Fibroblast of lung (primary cell): ENCODE measurements around the gene SUSD5. TPM values are rescaled to one million over a fixed set of nuclear protein-coding genes. Genes with fewer than 3 reads are reported as not detected.
"Not testable (repeated sequence)": the region's sequence is repeated elsewhere in the genome, so short reads cannot be mapped to it uniquely, and the experiment has no call there.

Source experiments
- DNase-seq, 2 donors: peaks; one replicate each; pipeline versions ENCODE4 v3.0.0 to v3.0.0-alpha.2; 2010; ENCODE audit warnings: low read depth in 2 of 2
- H2AFZ ChIP-seq: 2 replicates; pipeline ENCODE4 v1.5.1; 2012; ENCODE audit warnings: low read length, control low read depth, inconsistent platforms
- H3K27ac ChIP-seq: 2 replicates; pipeline ENCODE4 v1.5.1; 2011; ENCODE audit warnings: low read length, control low read depth; ENCODE audit not compliant: insufficient read depth
- H3K27me3 ChIP-seq: 2 replicates; pipeline ENCODE4 v1.5.1; 2011; ENCODE audit warnings: mild to moderate bottlenecking, low read length; ENCODE audit not compliant: control insufficient read depth, insufficient read depth
- H3K36me3 ChIP-seq: 2 replicates; pipeline ENCODE4 v1.5.1; 2011; ENCODE audit warnings: low read length; ENCODE audit not compliant: control insufficient read depth, insufficient read depth
- H3K4me1 ChIP-seq: 2 replicates; pipeline ENCODE4 v1.5.1; 2011; ENCODE audit warnings: low read length; ENCODE audit not compliant: control insufficient read depth, insufficient read depth; ENCODE audit errors: extremely low read depth
- H3K4me2 ChIP-seq: 2 replicates; pipeline ENCODE4 v1.5.1; 2011; ENCODE audit warnings: low read length, control low read depth; ENCODE audit not compliant: insufficient read depth; ENCODE audit errors: extremely low read depth
- H3K4me3 ChIP-seq, 4 experiments: fragments of 200-600 bp in 1 of 4; sonication (generic) in 1 of 4; replicated peaks in 1 of 4; 2 replicates each; pipeline ENCODE4 v1.5.1; 2011 to 2016; ENCODE audit warnings: low read length in 4 of 4, low read depth in 3 of 4, mild to moderate bottlenecking in 3 of 4, control low read depth in 2 of 4, inconsistent platforms in 1 of 4, mixed read lengths in 1 of 4; ENCODE audit not compliant: insufficient read depth in 1 of 4; ENCODE audit errors: control extremely low read depth in 1 of 4
- H3K79me2 ChIP-seq: 2 replicates; pipeline ENCODE4 v1.5.1; 2012; ENCODE audit warnings: mild to moderate bottlenecking, low read length, inconsistent platforms; ENCODE audit not compliant: control insufficient read depth, insufficient read depth
- H3K9ac ChIP-seq: 2 replicates; pipeline ENCODE4 v1.5.1; 2011; ENCODE audit warnings: mild to moderate bottlenecking, low read length, control low read depth; ENCODE audit not compliant: insufficient read depth
- H3K9me3 ChIP-seq: 2 replicates; pipeline ENCODE4 v1.5.1; 2012; ENCODE audit warnings: low read depth, low read length; ENCODE audit not compliant: control insufficient read depth, insufficient read depth
- H4K20me1 ChIP-seq: 2 replicates; pipeline ENCODE4 v1.5.1; 2011; ENCODE audit warnings: low read length; ENCODE audit not compliant: control insufficient read depth, insufficient read depth; ENCODE audit errors: extremely low read depth
- EZH2 ChIP-seq: IDR thresholded peaks from 2 replicates; pipeline ENCODE4 v1.5.1; 2012; ENCODE audit warnings: low read length, control low read depth, mild to moderate bottlenecking; ENCODE audit errors: missing control alignments
- polyA plus RNA-seq, 2 donors: library from polyadenylated mRNA; depleted of rRNA in 1 of 2; stranded (reverse) in 1 of 2; unstranded in 1 of 2; fragments of >200 nt; gene quantifications; 2 replicates each; pipeline ENCODE4 v1.2.1, GENCODE V29; 2011 to 2012; ENCODE audit warnings: missing spikeins in 1 of 2
- total RNA-seq: library from RNA; depleted of rRNA; stranded (reverse); fragments of >200 nt; gene quantifications from 2 replicates; pipeline ENCODE4 v1.2.1, GENCODE V29; 2014
- TF ChIP-seq, protein P1 (sequence below), 2 donors: IDR thresholded peaks in 1 of 2; conservative IDR thresholded peaks in 1 of 2; 1 replicate in 1 of 2; 2 replicates in 1 of 2; pipeline ENCODE4 v1.5.1; 2011 to 2012; ENCODE audit warnings: low read length in 2 of 2, control low read depth in 1 of 2, inconsistent platforms in 1 of 2, low read depth in 1 of 2, mild to moderate bottlenecking in 1 of 2

SUSD5 gene
- total and polyA plus RNA-seq, 2 donors (not counting 1 experiment from before 2014, with no cell fraction given), result 0.75 to 2.3 TPM

GRCh38 chr3:33114622-33115023, 104.0 kb downstream of the SUSD5 start:
- Histone ChIP-seq H3K27ac (peak overlapping the region; percentile 62), H4K20me1 (no peaks in the 10 kb centered on the region), H3K9ac (no peak overlapping the region), H3K4me2 (peak overlapping the region; percentile 69), H3K4me3 (peak overlapping the region; percentile 49 to 84 (median 74)), H3K36me3 (no peaks in the 10 kb centered on the region), H3K27me3 (no peaks in the 10 kb centered on the region), H2AFZ (peak overlapping the region; percentile 37), H3K79me2 (peaks cover 15% of the 10 kb centered on the region), H3K9me3 (no peaks in the 10 kb centered on the region), H3K4me1 (no peaks in the 10 kb centered on the region)
- DNase-seq, result no peak
- TF ChIP-seq EZH2, result no peak
- TF ChIP-seq, protein P1, sequence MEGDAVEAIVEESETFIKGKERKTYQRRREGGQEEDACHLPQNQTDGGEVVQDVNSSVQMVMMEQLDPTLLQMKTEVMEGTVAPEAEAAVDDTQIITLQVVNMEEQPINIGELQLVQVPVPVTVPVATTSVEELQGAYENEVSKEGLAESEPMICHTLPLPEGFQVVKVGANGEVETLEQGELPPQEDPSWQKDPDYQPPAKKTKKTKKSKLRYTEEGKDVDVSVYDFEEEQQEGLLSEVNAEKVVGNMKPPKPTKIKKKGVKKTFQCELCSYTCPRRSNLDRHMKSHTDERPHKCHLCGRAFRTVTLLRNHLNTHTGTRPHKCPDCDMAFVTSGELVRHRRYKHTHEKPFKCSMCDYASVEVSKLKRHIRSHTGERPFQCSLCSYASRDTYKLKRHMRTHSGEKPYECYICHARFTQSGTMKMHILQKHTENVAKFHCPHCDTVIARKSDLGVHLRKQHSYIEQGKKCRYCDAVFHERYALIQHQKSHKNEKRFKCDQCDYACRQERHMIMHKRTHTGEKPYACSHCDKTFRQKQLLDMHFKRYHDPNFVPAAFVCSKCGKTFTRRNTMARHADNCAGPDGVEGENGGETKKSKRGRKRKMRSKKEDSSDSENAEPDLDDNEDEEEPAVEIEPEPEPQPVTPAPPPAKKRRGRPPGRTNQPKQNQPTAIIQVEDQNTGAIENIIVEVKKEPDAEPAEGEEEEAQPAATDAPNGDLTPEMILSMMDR (conservative IDR thresholded peaks at IDR 0.05 in 1 of 2, IDR thresholded peaks at IDR 0.05 in 1 of 2; ENCODE audit: low read depth in 1 of 2, low read length in 2 of 2), result no peak

DNA sequence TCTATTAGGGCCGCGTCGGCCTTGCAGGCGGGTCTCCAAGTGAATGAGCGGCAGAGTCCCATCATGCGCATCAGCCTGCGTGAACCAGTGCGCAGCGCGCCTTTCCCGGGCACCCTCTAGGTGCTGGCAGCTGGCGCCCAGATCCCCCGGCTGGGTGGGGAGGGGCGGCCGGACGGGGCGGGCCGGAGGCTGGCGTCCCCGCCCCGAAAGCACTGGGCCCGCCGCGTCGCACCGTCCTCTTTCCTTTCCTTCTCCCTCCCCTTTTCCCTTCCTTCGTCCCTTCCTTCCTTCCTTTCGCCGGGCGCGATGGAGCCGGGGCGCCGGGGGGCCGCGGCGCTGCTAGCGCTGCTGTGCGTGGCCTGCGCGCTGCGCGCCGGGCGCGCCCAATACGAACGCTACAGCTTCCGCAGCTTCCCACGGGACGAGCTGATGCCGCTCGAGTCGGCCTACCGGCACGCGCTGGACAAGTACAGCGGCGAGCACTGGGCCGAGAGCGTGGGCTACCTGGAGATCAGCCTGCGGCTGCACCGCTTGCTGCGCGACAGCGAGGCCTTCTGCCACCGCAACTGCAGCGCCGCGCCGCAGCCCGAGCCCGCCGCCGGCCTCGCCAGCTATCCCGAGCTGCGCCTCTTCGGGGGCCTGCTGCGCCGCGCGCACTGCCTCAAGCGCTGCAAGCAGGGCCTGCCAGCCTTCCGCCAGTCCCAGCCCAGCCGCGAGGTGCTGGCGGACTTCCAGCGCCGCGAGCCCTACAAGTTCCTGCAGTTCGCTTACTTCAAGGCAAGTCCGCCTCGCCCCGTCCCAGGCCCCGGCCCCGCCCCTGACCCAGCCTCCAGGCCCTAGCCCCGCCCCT, 104.6 kb downstream of the SUSD5 start, which contains the start of gene CRTAP:
TSS of gene CRTAP (plus strand) at position 243 of the 850 bp plus-strand sequence. CDS start at position 307, 64 bp downstream.
- H3K4me1 ChIP-seq, result no peaks in the 10 kb centered on the region
- H3K4me2 ChIP-seq, result peak within 1 kb of the TSS; percentile 94
- H3K9ac ChIP-seq, result peak within 1 kb of the TSS; percentile 66
- H3K9me3 ChIP-seq, result no peaks in the 10 kb centered on the region
- no peaks in the 10 kb centered on the region for H3K36me3 ChIP-seq
- H3K79me2 ChIP-seq, result peaks cover 15% of the 10 kb centered on the region
- H3K27me3 ChIP-seq, result no peaks in the 10 kb centered on the region
- peak within 1 kb of the TSS; percentile 91 for H2AFZ ChIP-seq
- peak within 1 kb of the TSS; percentile 73 to 84 (median 76) for H3K4me3 ChIP-seq
- H3K27ac ChIP-seq, result peak within 1 kb of the TSS; percentile 73
- H4K20me1 ChIP-seq, result no peaks in the 10 kb centered on the region
- no peak for TF ChIP-seq EZH2
- TF ChIP-seq, protein P1 (conservative IDR thresholded peaks at IDR 0.05 in 1 of 2, IDR thresholded peaks at IDR 0.05 in 1 of 2; ENCODE audit: low read depth in 1 of 2, low read length in 2 of 2), result no peak
- peak; percentile 97 to 98 for DNase-seq

GRCh38 chr3:33111581-33111980, 107.0 kb downstream of the SUSD5 start:
- TF ChIP-seq EZH2, result no peak
- TF ChIP-seq, protein P1 (conservative IDR thresholded peaks at IDR 0.05 in 1 of 2, IDR thresholded peaks at IDR 0.05 in 1 of 2; ENCODE audit: low read depth in 1 of 2, low read length in 2 of 2), result no peak
- H3K27me3 ChIP-seq, result no peaks in the 10 kb centered on the region

GRCh38 chr3:33106854-33107253, 111.8 kb downstream of the SUSD5 start:
- H3K27ac ChIP-seq, H3K79me2 ChIP-seq, H2AFZ ChIP-seq, H3K27me3 ChIP-seq, DNase-seq, H3K4me2 ChIP-seq, H3K36me3 ChIP-seq, H4K20me1 ChIP-seq, H3K4me3 ChIP-seq, H3K9ac ChIP-seq, H3K9me3 ChIP-seq, H3K4me1 ChIP-seq: not testable (repeated sequence)

More at GRCh38 chr3:33111581-33111980, 107.0 kb downstream of the SUSD5 start:
- no peak for DNase-seq
- Histone ChIP-seq H3K4me3 (no peak overlapping the region), H3K9me3 (no peaks in the 10 kb centered on the region), H3K4me1 (no peaks in the 10 kb centered on the region), H3K4me2 (no peak overlapping the region), H2AFZ (no peak overlapping the region), H4K20me1 (no peaks in the 10 kb centered on the region), H3K79me2 (peaks cover 5% of the 10 kb centered on the region), H3K36me3 (no peaks in the 10 kb centered on the region), H3K27ac (no peak overlapping the region), H3K9ac (no peak overlapping the region)
